ENCODE data around the gene FSIP1.

DNA sequence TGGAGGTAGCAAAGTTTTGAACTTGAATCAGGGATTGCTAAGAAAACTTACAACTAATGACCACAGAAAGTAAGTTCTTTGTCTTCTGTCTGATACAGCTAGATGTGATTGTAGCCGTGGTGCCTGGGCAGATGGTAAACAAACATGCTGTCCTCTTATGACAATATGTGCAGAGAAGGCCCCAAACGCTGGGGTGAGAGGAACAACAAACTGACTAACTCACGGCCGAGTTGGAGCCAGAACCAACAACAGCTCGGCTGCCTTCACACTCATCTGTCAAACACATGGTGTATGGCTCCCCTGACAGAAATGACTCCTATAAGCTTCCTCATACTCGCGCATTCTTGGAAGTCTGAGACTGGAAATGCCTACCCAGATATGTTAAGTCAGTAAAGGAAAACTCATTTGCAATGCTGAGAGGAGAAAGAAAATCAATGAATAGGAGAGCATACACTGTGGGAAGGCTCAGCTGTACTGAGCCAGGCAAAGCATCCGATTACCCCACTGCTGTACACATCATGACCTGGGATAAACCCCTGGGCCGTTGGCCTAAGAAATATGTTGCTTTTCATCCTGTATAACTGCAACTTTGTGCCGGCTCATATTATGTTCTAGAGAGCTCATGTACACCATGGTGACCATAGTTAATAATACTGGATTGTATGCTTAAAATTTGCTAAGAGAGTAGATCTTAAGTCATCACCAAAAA, 196.1 kb downstream of the FSIP1 start:
- TF ChIP-seq EZH2 (IDR thresholded peaks at IDR 0.05; ENCODE audit: borderline replicate concordance, low read length) (no peak), CTCF (conservative IDR thresholded peaks at IDR 0.05 in 1 of 2, IDR thresholded peaks at IDR 0.05 in 1 of 2; ENCODE audit: extremely low read depth in 1 of 2, insufficient read depth in 1 of 2, low read depth in 1 of 2, low read length in 2 of 2) (no peak)

Measured in mammary epithelial cell (primary cell).